ENCODE results near the gene SLC27A4. TPM values are rescaled to one million over a fixed set of nuclear protein-coding genes. Genes with fewer than 3 reads are reported as not detected.

Gene SLC27A4
- polyA plus RNA-seq, 2 of the 4 experiments (the other 2 are of a cell fraction), result 14.5 to 27.0 TPM

- Histone ChIP-seq H3K27ac (no peak overlapping the region), H3K4me2 (no peak overlapping the region), H3K9me3 (no peaks in the 10 kb centered on the region), H3K4me1 (no peaks in the 10 kb centered on the region), H3K4me3 (no peak overlapping the region)
- FAIRE-seq (no peak), DNase-seq (ENCODE audit: low read depth in 1 of 2, low spot score in 1 of 2) (no peak), ATAC-seq (no peak)
- POLR2A ChIA-PET, result no interaction called here
- CTCF ChIA-PET, result interaction anchor here (1.0 to 3.1 kb wide), 11 partner anchors 9 to 176 kb away, joined by 3 to 17 read pairs (median 4); partner anchors contain the start of genes CERCAM, SLC27A4 and URM1
- TF ChIP-seq E2F6 (IDR thresholded peaks at IDR 0.05; ENCODE audit: borderline replicate concordance, low read depth), result no peak
- TF ChIP-seq HOXB5 (CRISPR knock-in tag; IDR thresholded peaks at IDR 0.05), result no peak
- no peak for TF ChIP-seq CHD4 (IDR thresholded peaks at IDR 0.05; ENCODE audit: borderline replicate concordance)
- TF ChIP-seq RAD21 (conservative IDR thresholded peaks at IDR 0.05 in 1 of 2, IDR thresholded peaks at IDR 0.05 in 1 of 2), result no peak
- WGBS (ENCODE audit: missing lambda C conversion rate), result 87% methylated on average over 7 of the region's 7 CpGs
Observed at GRCh38 chr9:128384801-128385495, 44.6 kb downstream of the SLC27A4 start.

GRCh38 chr9:128385496-128386460 is 45.5 kb downstream of the SLC27A4 start:
- no peak overlapping the region for H3K4me3 ChIP-seq
- no peaks in the 10 kb centered on the region for H3K4me1 ChIP-seq
- ATAC-seq (no peak), DNase-seq (ENCODE audit: low read depth in 1 of 2, low spot score in 1 of 2) (no peak), FAIRE-seq (no peak)
- POLR2A ChIA-PET, result no interaction called here
- H3K4me2 ChIP-seq, result no peak overlapping the region
- H3K9me3 ChIP-seq, result no peaks in the 10 kb centered on the region
- TF ChIP-seq REST (IDR thresholded peaks at IDR 0.05) (no peak), BHLHE40 (IDR thresholded peaks at IDR 0.05; ENCODE audit: low read depth, low read length) (no peak)
- no peak overlapping the region for H3K27ac ChIP-seq
- CTCF ChIA-PET, result interaction anchor here (1.0 to 1.6 kb wide), 5 partner anchors 14 to 91 kb away, joined by 3 to 5 read pairs (median 3); no protein-coding TSS in a partner anchor
- 91% methylated on average over 13 of the region's 18 CpGs for WGBS (ENCODE audit: missing lambda C conversion rate)

GRCh38 chr9:128388150-128388549 is 47.8 kb downstream of the SLC27A4 start:
- Histone ChIP-seq H3K4me3 (no peak overlapping the region), H3K4me2 (no peak overlapping the region), H3K27ac (no peak overlapping the region), H3K9me3 (no peaks in the 10 kb centered on the region), H3K4me1 (no peaks in the 10 kb centered on the region)
- CTCF ChIA-PET, result interaction anchor here (0.8 to 3.4 kb wide), 4 partner anchors 18 to 93 kb away, joined by 4 to 16 read pairs (median 6); no protein-coding TSS in a partner anchor
- FAIRE-seq, result no peak
- 84% methylated on average over 6 of the region's 10 CpGs for WGBS (ENCODE audit: missing lambda C conversion rate)
- DNase-seq (ENCODE audit: low read depth in 1 of 2, low spot score in 1 of 2), result no peak
- TF ChIP-seq CHD4 (IDR thresholded peaks at IDR 0.05; ENCODE audit: borderline replicate concordance), result no peak
- no peak for TF ChIP-seq TFCP2L1 (CRISPR knock-in tag; IDR thresholded peaks at IDR 0.05)
- no peak for TF ChIP-seq REST (IDR thresholded peaks at IDR 0.05)
- TF ChIP-seq E2F6 (IDR thresholded peaks at IDR 0.05; ENCODE audit: borderline replicate concordance, low read depth), result no peak
- TF ChIP-seq POLR2A (IDR thresholded peaks at IDR 0.05; ENCODE audit: low read length), result no peak
- TF ChIP-seq USF2 (IDR thresholded peaks at IDR 0.05), result no peak
- ATAC-seq, result no peak
- POLR2A ChIA-PET, result no interaction called here

Measured in A549 (cell line).